Cardiac muscle cell (in vitro differentiated cells and primary cell): ENCODE measurements around the gene TMEM114. TPM values are rescaled to one million over a fixed set of nuclear protein-coding genes. Genes with fewer than 3 reads are reported as not detected.

ENCODE experiments used
- DNase-seq, 2 donors: peaks; one replicate each; pipeline versions ENCODE4 v3.0.0 to v3.0.0-alpha.2; 2010 to 2017; ENCODE audit warnings: low read depth in 1 of 2, low spot score in 1 of 2
- H3K27ac ChIP-seq: fragments of 200-600 bp; sonication (generic); 2 replicates; pipeline ENCODE4 v1.5.1; 2016
- H3K27me3 ChIP-seq: fragments of 200-600 bp; sonication (generic); 2 replicates; pipeline ENCODE4 v1.6.0; 2016; ENCODE audit warnings: control low read depth
- H3K36me3 ChIP-seq: fragments of 200-600 bp; sonication (generic); 2 replicates; pipeline ENCODE4 v1.5.1; 2016; ENCODE audit warnings: control low read depth
- H3K4me1 ChIP-seq: fragments of 200-600 bp; sonication (generic); 2 replicates; pipeline ENCODE4 v1.8.1; 2017; ENCODE audit warnings: low read depth, mild to moderate bottlenecking, mixed run types
- H3K4me3 ChIP-seq: fragments of 200-600 bp; sonication (generic); 2 replicates; pipeline ENCODE4 v1.5.1; 2016; ENCODE audit warnings: mild to moderate bottlenecking
- H3K9me3 ChIP-seq: fragments of 200-600 bp; sonication (generic); 2 replicates; pipeline ENCODE4 v1.5.1; 2017; ENCODE audit warnings: low read depth, mild to moderate bottlenecking, control low read depth
- polyA plus RNA-seq: library from polyadenylated mRNA; unstranded; fragments of >200 nt; fragmentation: Nextera tagmentation; extraction: Ambion mirVana; gene quantifications from 2 replicates; pipeline ENCODE4 v1.2.1, GENCODE V29; 2016
- total RNA-seq: library from RNA; depleted of rRNA; stranded (reverse); fragments of >200 nt; gene quantifications from 2 replicates; pipeline ENCODE4 v1.2.3, GENCODE V29; 2016
- TF ChIP-seq, protein P1 (sequence below): IDR thresholded peaks from 2 replicates; pipeline ENCODE4 v1.5.1; 2012; ENCODE audit warnings: low read depth, mild to moderate bottlenecking, low read length

TMEM114 gene
- total and polyA plus RNA-seq, 2 experiments from 2014 or later, result not detected

DNA sequence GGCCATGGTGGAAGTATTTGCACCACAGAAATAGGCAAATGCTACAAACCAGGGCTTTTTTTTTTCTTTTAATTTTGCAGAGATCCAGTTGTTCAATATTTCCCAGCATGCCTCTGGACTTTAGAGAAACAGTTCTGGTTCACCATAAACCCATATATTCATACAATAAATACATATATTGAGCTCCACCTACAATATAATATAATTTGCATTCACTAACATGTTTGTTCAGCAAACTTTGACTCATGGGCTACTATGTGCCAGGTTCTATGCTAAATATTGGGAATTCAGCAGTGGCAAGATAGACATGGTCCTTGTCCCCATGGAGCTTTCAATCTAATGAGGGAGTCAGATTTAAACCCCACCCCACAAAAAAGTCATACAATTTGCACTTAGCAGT, 3.2 kb downstream of the TMEM114 start:
- no peak overlapping the region for H3K27ac ChIP-seq
- TF ChIP-seq, protein P1, sequence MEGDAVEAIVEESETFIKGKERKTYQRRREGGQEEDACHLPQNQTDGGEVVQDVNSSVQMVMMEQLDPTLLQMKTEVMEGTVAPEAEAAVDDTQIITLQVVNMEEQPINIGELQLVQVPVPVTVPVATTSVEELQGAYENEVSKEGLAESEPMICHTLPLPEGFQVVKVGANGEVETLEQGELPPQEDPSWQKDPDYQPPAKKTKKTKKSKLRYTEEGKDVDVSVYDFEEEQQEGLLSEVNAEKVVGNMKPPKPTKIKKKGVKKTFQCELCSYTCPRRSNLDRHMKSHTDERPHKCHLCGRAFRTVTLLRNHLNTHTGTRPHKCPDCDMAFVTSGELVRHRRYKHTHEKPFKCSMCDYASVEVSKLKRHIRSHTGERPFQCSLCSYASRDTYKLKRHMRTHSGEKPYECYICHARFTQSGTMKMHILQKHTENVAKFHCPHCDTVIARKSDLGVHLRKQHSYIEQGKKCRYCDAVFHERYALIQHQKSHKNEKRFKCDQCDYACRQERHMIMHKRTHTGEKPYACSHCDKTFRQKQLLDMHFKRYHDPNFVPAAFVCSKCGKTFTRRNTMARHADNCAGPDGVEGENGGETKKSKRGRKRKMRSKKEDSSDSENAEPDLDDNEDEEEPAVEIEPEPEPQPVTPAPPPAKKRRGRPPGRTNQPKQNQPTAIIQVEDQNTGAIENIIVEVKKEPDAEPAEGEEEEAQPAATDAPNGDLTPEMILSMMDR, result no peak
- H3K36me3 ChIP-seq, result no peaks in the 10 kb centered on the region
- peaks cover 6% of the 10 kb centered on the region for H3K4me1 ChIP-seq
- H3K4me3 ChIP-seq, result no peak overlapping the region
- H3K9me3 ChIP-seq, result no peaks in the 10 kb centered on the region
- peaks cover 72% of the 10 kb centered on the region for H3K27me3 ChIP-seq
- no peak for DNase-seq

DNA sequence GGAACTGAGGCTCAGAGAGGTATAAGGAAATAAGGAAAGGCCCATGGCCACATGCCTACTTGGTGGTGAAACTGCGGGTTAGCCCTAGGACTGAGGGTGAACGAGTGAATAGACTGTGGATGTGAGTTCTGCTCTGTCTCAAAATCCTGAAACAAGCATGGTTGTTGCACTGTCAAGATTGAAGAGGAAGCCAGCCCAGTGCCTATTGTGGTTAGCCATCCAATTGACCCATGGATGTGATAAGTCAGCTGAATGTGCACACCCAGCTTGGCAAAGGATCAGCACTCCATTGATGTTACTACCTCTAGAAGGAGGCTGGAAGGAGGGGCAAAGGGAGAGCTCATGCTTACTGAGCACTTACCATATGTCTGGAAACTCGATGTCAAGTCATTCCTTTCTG, 4.5 kb downstream of the TMEM114 start:
- Histone ChIP-seq H3K27me3 (peaks cover 61% of the 10 kb centered on the region), H3K4me1 (peaks cover 6% of the 10 kb centered on the region), H3K36me3 (no peaks in the 10 kb centered on the region), H3K9me3 (no peaks in the 10 kb centered on the region), H3K27ac (no peak overlapping the region), H3K4me3 (no peak overlapping the region)
- DNase-seq, result no peak
- TF ChIP-seq, protein P1, result no peak

DNA sequence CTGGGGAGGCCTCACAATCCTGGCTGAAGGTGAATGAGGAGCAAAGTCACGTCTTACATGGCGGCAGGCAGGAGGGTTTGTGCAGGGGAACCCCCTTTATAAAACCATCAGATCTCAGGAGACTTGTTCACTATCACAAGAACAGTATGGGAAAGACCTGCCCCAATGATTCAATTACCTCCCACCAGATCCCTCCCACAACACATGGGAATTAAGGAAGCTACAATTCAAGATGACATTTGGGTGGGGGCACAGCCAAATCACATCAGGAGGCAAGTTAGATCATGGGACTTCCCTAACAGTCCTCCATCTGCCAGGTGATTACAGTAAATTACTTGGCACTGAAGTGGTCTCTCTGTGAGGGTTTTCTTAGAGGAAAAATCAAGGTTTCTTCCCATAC, 5.3 kb downstream of the TMEM114 start:
- TF ChIP-seq, protein P1, result no peak
- no peak for DNase-seq
- Histone ChIP-seq H3K4me1 (peaks cover 6% of the 10 kb centered on the region), H3K27me3 (peaks cover 53% of the 10 kb centered on the region), H3K27ac (no peak overlapping the region), H3K9me3 (no peaks in the 10 kb centered on the region), H3K36me3 (no peaks in the 10 kb centered on the region), H3K4me3 (no peak overlapping the region)

DNA sequence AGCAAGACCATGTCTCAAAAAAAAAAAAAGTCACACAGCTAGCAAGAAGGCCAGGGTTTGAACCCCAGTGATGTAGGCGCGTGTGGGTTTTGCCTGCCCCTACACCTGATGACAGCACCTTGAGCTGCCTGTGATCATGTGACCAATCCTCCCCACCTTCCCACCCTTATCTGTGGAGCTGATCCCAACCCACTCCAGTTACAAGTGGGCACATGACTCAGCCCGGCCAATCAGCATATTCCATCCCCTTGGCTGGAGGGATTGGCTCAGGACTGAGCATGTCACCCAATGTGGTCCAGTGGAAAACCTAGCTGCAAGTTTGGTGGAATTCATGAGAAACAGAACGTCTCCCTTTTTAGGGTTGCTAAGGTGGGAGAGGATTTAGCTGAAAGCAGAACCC, 6.6 kb downstream of the TMEM114 start:
- no peaks in the 10 kb centered on the region for H3K36me3 ChIP-seq
- TF ChIP-seq, protein P1, result no peak
- no peak for DNase-seq
- H3K9me3 ChIP-seq, result no peaks in the 10 kb centered on the region
- peaks cover 40% of the 10 kb centered on the region for H3K27me3 ChIP-seq
- no peak overlapping the region for H3K27ac ChIP-seq
- no peak overlapping the region for H3K4me3 ChIP-seq
- H3K4me1 ChIP-seq, result no peaks in the 10 kb centered on the region

DNA sequence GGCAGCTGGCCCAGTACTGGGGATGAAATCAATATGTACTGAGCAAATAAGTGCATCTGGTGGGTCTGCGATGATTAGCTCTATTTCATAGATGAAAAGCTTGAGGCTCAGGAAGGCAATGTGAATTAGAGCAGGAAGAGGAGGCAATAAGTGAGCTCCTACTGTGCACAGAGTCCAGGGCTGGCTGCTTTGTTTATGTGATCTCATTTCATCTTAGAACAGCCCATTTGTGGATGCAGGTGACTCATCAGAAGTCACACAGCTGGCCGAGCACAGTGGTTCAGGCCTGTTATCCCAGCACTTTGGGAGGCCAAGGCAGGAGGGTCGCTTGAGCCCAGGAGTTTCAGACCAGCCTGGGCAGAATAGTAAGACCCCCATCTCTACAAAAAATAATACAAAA, 7.1 kb downstream of the TMEM114 start:
- DNase-seq, result no peak

More for the DNA sequence above, 7.1 kb downstream of the TMEM114 start:
- TF ChIP-seq, protein P1, result no peak
- H3K4me3 ChIP-seq, result no peak overlapping the region
- H3K27ac ChIP-seq, result no peak overlapping the region
- peaks cover 34% of the 10 kb centered on the region for H3K27me3 ChIP-seq
- no peaks in the 10 kb centered on the region for H3K9me3 ChIP-seq
- no peaks in the 10 kb centered on the region for H3K4me1 ChIP-seq
- no peaks in the 10 kb centered on the region for H3K36me3 ChIP-seq
